SKM-1 (cell line): ENCODE data around the gene PMM2.

Experiments used
- DNase-seq: peaks from one replicate; lab custom pipeline; 2025; ENCODE audit not compliant: unreplicated experiment; lab: John Stamatoyannopoulos, UW

Gene PMM2

GRCh38 chr16:8885674-8886592, 88.3 kb downstream of the PMM2 start:
- no peak for DNase-seq

GRCh38 chr16:8886593-8887430, 89.2 kb downstream of the PMM2 start:
- DNase-seq: no peak

- no peak for DNase-seq
Measured at GRCh38 chr16:8887431-8887765, 89.8 kb downstream of the PMM2 start.

- DNase-seq: no peak
Measured at GRCh38 chr16:8887952-8888560, 90.4 kb downstream of the PMM2 start.

GRCh38 chr16:8888951-8889892, 91.6 kb downstream of the PMM2 start:
- DNase-seq: no peak

GRCh38 chr16:8889893-8890548, 92.4 kb downstream of the PMM2 start:
- no peak for DNase-seq

DNA sequence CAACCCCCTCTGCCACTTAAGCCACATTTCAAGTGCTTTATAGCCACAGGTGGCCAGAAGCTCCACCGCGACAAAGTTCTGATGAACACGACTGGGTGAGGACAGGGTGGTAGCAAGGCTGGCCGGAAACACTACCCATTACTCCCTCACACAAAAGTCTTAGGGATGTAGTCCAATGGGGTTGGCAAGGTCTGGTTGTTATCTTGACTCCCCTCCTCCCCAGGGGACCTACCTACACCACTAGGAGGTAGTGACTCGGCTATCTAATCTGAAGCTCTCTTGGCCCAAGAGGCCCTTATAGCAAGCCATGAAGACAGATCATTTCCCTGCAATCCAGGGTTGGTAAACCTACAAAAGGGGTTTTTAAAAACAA, 92.9 kb downstream of the PMM2 start:
- DNase-seq: no peak

DNA sequence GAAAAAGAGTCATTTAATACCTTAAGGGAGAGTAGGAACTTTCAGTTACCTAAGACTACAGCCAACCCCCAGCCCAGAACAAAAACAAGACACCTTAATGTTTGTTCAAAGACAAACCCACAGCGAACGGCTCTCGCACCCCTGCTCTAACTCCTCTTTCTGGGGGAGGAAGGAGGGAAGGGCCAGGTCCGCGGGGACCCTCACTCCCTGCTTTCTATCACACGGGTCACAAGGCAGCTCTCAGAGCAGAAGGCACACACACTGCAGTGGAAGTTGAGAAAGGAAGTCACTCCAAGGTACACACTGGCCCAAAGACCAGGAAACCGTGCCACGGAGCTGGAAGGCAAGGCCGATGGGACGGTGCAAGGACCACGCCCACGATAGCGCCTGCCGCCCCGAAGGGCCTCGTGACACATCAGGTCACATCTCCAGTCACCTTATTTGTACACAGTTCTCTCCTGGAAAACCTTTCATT, 94.5 kb downstream of the PMM2 start:
- DNase-seq: no peak

- DNase-seq: no peak
Measured at GRCh38 chr16:8893426-8893825, 95.8 kb downstream of the PMM2 start.

GRCh38 chr16:8893976-8894690, 96.5 kb downstream of the PMM2 start:
- no peak for DNase-seq

GRCh38 chr16:8894736-8895334, 97.2 kb downstream of the PMM2 start:
- no peak for DNase-seq

DNA sequence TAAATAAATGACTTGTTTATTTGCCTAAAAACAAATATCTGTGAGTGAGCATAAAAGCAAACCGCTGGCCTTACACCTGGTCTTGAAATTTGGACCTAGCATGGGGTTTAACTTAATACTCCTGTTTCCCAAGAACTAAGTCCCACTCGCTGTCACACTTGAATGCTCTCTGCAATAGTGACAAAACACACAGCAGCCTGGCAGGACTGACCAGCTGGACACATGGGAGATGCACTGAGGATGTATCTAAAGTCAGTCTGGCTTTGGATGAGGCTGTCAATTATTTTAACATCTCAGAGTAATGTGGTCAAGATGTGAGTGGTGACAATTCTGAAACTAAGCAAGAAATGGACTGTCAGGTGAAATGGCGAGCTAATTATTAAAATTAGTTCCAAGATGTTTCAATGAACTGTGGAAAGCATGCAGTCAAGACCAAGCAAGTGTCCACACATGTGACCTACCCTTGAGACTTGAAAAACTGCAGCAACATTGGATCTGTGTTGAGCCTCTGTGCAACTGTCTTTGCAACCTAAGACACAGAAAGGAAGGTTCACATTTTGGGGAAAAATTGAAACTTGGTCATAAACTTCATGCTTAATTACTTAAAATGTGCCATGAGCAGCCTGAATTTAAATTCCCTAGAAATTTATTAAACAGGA, 101.2 kb downstream of the PMM2 start:
- DNase-seq: no peak
